ENCODE data around the gene ZFPM1.
"Not testable (repeated sequence)": the region's sequence is repeated elsewhere in the genome, so short reads cannot be mapped to it uniquely, and the experiment has no call there.

Gene ZFPM1

DNA sequence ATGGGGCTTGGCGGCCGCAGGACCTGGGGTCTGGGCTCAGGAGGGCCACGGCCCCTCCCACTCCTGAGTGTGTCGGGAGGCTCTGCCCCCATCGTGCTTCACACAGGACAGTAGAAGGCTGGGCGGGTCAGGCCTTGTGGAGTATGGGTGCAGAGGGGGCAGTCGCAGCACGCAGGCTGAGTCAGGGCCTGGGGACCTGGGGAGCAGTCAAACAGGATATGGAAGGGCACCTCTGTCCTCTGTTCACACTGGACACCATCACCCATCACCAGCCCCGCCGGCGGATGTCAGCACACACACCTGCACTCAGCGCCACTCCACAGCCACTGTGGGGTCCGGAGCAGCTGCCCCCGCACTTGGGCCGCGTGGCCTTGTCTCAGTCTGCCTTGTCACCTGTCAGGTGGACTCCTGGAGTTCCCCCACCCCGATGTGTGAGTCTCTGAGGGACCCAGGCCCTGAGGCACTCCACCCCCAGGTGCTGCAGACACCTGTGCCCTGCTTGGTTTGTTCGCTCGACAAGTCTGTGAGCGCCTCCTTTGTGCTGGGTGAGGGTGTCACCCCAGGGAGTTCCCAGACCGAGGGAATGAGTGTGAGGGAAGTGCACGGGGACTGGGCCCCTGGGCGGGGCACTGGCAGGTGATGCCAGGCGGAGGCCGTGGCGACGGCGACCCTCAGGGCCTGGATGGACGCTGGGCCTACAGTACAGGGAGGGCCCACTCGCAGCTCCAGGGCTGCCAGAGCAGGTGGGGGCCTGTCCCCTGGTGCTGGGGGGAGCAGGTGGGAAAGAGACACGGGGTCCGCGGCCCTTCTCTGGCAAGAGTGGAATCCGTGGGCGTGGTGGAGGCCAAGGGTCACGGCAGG is 31.7 kb downstream of the ZFPM1 start:
- TF ChIP-seq TCF4 (CRISPR knock-in tag; IDR thresholded peaks at IDR 0.05; ENCODE audit: borderline replicate concordance): no peak
- TF ChIP-seq BACH2 (CRISPR knock-in tag; IDR thresholded peaks at IDR 0.05; ENCODE audit: borderline replicate concordance): no peak
- TF ChIP-seq, protein P1, sequence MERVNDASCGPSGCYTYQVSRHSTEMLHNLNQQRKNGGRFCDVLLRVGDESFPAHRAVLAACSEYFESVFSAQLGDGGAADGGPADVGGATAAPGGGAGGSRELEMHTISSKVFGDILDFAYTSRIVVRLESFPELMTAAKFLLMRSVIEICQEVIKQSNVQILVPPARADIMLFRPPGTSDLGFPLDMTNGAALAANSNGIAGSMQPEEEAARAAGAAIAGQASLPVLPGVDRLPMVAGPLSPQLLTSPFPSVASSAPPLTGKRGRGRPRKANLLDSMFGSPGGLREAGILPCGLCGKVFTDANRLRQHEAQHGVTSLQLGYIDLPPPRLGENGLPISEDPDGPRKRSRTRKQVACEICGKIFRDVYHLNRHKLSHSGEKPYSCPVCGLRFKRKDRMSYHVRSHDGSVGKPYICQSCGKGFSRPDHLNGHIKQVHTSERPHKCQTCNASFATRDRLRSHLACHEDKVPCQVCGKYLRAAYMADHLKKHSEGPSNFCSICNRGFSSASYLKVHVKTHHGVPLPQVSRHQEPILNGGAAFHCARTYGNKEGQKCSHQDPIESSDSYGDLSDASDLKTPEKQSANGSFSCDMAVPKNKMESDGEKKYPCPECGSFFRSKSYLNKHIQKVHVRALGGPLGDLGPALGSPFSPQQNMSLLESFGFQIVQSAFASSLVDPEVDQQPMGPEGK (CRISPR knock-in tag; IDR thresholded peaks at IDR 0.05; ENCODE audit: borderline replicate concordance): no peak
- no peak for TF ChIP-seq ZFP3 (CRISPR knock-in tag; IDR thresholded peaks at IDR 0.05)
- TF ChIP-seq OSR1 (CRISPR knock-in tag; IDR thresholded peaks at IDR 0.05): no peak
- no peak for TF ChIP-seq PPARA (CRISPR knock-in tag; IDR thresholded peaks at IDR 0.05; ENCODE audit: borderline replicate concordance)
- no peak for TF ChIP-seq ZNF70 (CRISPR knock-in tag; IDR thresholded peaks at IDR 0.05)
- TF ChIP-seq, protein P2, sequence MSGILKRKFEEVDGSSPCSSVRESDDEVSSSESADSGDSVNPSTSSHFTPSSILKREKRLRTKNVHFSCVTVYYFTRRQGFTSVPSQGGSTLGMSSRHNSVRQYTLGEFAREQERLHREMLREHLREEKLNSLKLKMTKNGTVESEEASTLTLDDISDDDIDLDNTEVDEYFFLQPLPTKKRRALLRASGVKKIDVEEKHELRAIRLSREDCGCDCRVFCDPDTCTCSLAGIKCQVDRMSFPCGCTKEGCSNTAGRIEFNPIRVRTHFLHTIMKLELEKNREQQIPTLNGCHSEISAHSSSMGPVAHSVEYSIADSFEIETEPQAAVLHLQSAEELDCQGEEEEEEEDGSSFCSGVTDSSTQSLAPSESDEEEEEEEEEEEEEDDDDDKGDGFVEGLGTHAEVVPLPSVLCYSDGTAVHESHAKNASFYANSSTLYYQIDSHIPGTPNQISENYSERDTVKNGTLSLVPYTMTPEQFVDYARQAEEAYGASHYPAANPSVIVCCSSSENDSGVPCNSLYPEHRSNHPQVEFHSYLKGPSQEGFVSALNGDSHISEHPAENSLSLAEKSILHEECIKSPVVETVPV (CRISPR knock-in tag; IDR thresholded peaks at IDR 0.05): no peak
- TF ChIP-seq ZNF565 (CRISPR knock-in tag; conservative IDR thresholded peaks at IDR 0.05; ENCODE audit: low read depth): no peak
- no peak for TF ChIP-seq ZFP30 (CRISPR knock-in tag; IDR thresholded peaks at IDR 0.05)
- no peak for TF ChIP-seq ZNF8 (CRISPR knock-in tag; IDR thresholded peaks at IDR 0.05)
- TF ChIP-seq TOX (CRISPR knock-in tag; IDR thresholded peaks at IDR 0.05; ENCODE audit: borderline replicate concordance): no peak
- TF ChIP-seq, protein P3, sequence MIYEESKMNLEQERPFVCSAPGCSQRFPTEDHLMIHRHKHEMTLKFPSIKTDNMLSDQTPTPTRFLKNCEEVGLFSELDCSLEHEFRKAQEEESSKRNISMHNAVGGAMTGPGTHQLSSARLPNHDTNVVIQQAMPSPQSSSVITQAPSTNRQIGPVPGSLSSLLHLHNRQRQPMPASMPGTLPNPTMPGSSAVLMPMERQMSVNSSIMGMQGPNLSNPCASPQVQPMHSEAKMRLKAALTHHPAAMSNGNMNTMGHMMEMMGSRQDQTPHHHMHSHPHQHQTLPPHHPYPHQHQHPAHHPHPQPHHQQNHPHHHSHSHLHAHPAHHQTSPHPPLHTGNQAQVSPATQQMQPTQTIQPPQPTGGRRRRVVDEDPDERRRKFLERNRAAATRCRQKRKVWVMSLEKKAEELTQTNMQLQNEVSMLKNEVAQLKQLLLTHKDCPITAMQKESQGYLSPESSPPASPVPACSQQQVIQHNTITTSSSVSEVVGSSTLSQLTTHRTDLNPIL (CRISPR knock-in tag; IDR thresholded peaks at IDR 0.05; ENCODE audit: low read depth): no peak
- TF ChIP-seq, protein P4, sequence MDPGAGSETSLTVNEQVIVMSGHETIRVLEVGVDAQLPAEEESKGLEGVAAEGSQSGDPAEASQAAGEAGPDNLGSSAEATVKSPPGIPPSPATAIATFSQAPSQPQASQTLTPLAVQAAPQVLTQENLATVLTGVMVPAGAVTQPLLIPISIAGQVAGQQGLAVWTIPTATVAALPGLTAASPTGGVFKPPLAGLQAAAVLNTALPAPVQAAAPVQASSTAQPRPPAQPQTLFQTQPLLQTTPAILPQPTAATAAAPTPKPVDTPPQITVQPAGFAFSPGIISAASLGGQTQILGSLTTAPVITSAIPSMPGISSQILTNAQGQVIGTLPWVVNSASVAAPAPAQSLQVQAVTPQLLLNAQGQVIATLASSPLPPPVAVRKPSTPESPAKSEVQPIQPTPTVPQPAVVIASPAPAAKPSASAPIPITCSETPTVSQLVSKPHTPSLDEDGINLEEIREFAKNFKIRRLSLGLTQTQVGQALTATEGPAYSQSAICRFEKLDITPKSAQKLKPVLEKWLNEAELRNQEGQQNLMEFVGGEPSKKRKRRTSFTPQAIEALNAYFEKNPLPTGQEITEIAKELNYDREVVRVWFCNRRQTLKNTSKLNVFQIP (CRISPR knock-in tag; IDR thresholded peaks at IDR 0.05; ENCODE audit: borderline replicate concordance, low read depth): no peak
- no peak for TF ChIP-seq ARNTL (CRISPR knock-in tag; IDR thresholded peaks at IDR 0.05; ENCODE audit: borderline replicate concordance, low read depth)
- no peak for ATAC-seq

DNA sequence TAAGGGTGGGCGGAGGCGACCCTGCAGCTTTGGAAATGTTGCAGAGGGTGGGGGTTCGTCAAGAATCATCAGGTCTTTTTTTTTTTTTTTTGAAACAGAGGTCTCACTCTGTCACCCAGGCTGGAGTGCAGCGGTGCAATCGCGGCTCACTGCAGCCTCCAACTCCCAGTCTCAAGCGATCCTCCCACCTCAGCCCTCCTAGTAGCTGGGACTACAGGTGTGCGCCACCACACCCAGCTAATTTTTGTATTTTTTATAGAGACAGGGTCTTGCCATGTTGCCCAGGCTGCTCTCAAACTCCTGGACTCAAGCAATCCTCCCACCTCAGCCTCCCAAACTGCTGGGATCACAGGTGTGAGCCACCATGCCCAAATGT is 32.3 kb downstream of the ZFPM1 start:
- not testable (repeated sequence) for ATAC-seq

DNA sequence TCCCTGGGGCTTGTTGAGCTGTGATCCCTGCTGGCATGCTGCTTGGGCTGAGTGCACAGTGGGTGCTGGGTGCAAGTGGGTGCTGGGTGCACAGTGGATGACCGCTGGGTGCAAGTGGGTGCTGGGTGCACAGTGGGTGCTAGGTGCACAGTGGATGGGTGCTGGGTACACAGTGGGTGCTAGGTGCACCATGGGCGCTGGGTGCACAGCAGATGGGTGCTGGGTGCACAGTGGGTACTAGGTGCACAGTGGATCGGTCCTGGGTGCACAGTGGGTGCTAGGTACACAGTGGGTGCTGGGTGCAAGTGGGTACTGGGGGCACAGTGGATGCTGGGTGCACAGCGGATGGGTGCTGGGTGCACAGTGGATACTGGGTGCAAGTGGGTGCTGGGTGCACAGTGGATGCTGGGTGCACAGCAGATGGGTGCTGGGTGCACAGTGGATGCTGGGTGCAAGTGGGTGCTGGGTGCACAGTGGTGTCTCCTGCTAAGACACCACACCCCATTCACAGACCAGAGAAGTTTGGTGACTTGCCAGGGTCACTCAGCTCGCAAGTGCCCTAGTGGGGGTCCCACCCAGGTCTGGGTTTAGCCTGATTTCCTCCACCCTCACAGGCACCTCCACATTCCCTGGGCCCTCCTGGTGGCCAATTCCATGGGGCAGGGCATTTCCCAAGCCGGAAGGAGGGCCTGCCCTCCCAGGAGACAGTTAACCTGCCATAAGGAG is 33.5 kb downstream of the ZFPM1 start:
- no peak for ATAC-seq
- TF ChIP-seq, protein P2 (CRISPR knock-in tag; IDR thresholded peaks at IDR 0.05): no peak
- no peak for TF ChIP-seq ARNTL (CRISPR knock-in tag; IDR thresholded peaks at IDR 0.05; ENCODE audit: borderline replicate concordance, low read depth)
- TF ChIP-seq ZNF8 (CRISPR knock-in tag; IDR thresholded peaks at IDR 0.05): no peak
- no peak for TF ChIP-seq ZNF565 (CRISPR knock-in tag; conservative IDR thresholded peaks at IDR 0.05; ENCODE audit: low read depth)
- TF ChIP-seq BACH2 (CRISPR knock-in tag; IDR thresholded peaks at IDR 0.05; ENCODE audit: borderline replicate concordance): no peak
- no peak for TF ChIP-seq TOX (CRISPR knock-in tag; IDR thresholded peaks at IDR 0.05; ENCODE audit: borderline replicate concordance)

DNA sequence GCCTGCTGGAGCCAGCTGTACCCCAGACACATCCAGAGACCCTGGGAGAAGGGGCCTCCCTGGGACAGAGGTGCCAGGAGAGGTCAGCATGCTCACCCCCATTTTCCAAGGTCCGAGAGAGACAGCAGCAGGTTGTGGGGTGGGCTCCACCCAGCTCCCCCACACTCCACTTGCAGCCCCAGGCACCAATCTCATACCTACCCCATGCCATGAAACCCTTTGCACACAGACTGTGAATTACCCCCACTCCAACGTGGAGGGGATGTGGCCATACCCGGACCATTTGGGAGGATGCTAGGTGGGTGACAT is 34.0 kb downstream of the ZFPM1 start:
- no peak for ATAC-seq
- no peak for TF ChIP-seq TCF4 (CRISPR knock-in tag; IDR thresholded peaks at IDR 0.05; ENCODE audit: borderline replicate concordance)
- TF ChIP-seq ZFP3 (CRISPR knock-in tag; IDR thresholded peaks at IDR 0.05): no peak
- TF ChIP-seq, protein P1 (CRISPR knock-in tag; IDR thresholded peaks at IDR 0.05; ENCODE audit: borderline replicate concordance): no peak
- TF ChIP-seq ZNF565 (CRISPR knock-in tag; conservative IDR thresholded peaks at IDR 0.05; ENCODE audit: low read depth): no peak
- no peak for TF ChIP-seq ISL1 (CRISPR knock-in tag; IDR thresholded peaks at IDR 0.05)
- no peak for TF ChIP-seq ZNF70 (CRISPR knock-in tag; IDR thresholded peaks at IDR 0.05)
- TF ChIP-seq OSR1 (CRISPR knock-in tag; IDR thresholded peaks at IDR 0.05): no peak
- TF ChIP-seq, protein P3 (CRISPR knock-in tag; IDR thresholded peaks at IDR 0.05; ENCODE audit: low read depth): no peak
- TF ChIP-seq ZFP30 (CRISPR knock-in tag; IDR thresholded peaks at IDR 0.05): no peak
- no peak for TF ChIP-seq TOX (CRISPR knock-in tag; IDR thresholded peaks at IDR 0.05; ENCODE audit: borderline replicate concordance)
- TF ChIP-seq ZC3H10 (CRISPR knock-in tag; IDR thresholded peaks at IDR 0.05): no peak
- no peak for TF ChIP-seq PPARA (CRISPR knock-in tag; IDR thresholded peaks at IDR 0.05; ENCODE audit: borderline replicate concordance)
- no peak for TF ChIP-seq CSDC2 (CRISPR knock-in tag; IDR thresholded peaks at IDR 0.05)
